Ovary (tissue), 3 donors: Measurements from ENCODE around the gene PTGS1.

Source experiments
- CTCF ChIP-seq, 3 donors: fragments of 450-650 bp in 2 of 3; fragments of 200-600 bp in 1 of 3; IDR thresholded peaks; one replicate each; pipeline versions ENCODE4 v1.5.1 to v1.8.0; 2016 to 2022; ENCODE audit warnings: antibody characterized with exemption in 3 of 3, mild to moderate bottlenecking in 1 of 3
- POLR2A ChIP-seq: fragments of 450-650 bp; IDR thresholded peaks from one replicate; pipeline ENCODE4 v1.6.1; 2017; ENCODE audit warnings: antibody characterized with exemption, mild to moderate bottlenecking, moderate library complexity
- donor health status: DM: no; HTN: no; CAD: no.

GRCh38 chr9:122426723-122427122 lies 55.9 kb downstream of the PTGS1 start:
- TF ChIP-seq POLR2A (no peak), CTCF (IDR thresholded peaks at IDR 0.05) (no peak)
